CD4-positive, alpha-beta T cell treated with Interferon alpha-2 for 1 hour (primary cell): ENCODE data around the gene ZNF516.

Experiments
- DNase-seq, 2 donors: peaks; one replicate each; pipeline ENCODE4 v3.0.0-alpha.2; 2020 to 2022

ZNF516 gene

DNA sequence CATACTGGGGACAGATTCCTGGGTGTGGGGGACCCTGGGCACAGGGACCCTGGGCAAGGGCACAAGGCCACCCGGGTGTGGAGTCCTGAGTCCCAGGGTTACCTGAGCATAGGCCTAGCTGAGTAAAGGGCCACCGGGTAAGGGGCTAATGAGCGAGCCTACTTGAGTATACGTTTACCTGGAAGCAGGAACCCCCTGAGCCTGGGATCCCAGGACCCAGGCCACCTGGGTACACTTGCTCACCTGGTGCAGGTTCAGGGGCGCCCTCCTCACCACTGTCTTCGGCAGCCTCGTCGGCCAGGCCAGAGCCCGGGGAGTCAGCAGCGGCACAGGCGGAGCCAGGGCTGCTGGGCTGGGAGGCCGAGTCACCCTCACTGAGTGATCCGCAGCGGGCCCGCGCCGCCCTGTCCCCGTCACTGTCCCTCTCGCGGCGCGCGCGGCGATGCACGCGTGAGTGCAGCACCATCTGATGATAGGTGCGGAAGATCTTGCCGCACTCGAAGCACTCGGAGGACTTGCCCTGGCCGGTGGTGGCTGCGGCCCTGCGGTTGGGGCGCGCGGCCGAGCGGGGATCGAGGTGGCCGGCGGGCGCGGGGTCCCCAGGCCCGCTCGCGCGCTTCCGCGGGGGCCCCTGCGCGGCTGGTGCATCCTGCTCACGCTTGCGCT is 53.9 kb downstream of the ZNF516 start:
- no peak for DNase-seq

- no peak for DNase-seq
These were observed 57.1 kb downstream of the ZNF516 start for GRCh38 chr18:76437910-76438309.

DNA sequence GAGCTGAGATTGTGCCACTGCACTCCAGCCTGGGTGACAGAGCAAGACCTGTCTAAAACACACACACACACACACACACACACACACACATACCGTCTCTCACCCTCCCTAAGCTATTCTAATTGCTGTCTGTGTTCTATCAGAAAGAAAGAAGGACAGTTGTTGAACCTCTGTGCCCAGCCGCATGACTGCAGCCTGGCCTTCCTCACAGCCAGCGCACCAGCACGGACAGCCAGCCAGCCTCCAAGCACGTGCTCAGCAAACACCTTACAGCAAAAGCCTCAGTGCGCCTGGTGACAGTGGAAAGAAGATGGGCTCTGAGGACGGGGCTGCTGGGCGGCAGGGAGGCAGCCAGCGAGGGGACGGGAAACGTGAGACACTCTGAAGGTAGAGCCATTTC is 58.0 kb downstream of the ZNF516 start:
- no peak for DNase-seq

DNA sequence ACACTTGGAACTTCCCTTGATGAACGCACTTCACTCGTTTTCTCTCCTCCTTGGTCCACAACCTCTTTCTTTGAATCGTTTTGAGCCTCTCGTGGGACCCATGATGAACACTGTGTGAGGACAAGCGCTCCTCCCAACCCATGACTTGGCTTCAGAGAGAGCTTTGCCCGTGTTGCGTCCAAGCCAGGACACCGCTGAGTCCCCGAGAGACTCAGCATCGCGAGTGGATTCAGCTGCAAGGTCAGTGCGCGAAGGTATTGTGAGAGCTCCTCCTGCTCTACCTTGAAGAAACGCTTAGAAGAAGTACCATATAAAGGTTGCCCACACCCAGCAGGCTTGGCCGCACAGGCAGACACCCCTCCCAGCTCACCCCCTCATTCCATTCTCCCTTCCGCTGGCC is 58.7 kb downstream of the ZNF516 start:
- DNase-seq, result no peak

- no peak for DNase-seq
These were observed 59.6 kb downstream of the ZNF516 start for GRCh38 chr18:76435316-76435989.

DNA sequence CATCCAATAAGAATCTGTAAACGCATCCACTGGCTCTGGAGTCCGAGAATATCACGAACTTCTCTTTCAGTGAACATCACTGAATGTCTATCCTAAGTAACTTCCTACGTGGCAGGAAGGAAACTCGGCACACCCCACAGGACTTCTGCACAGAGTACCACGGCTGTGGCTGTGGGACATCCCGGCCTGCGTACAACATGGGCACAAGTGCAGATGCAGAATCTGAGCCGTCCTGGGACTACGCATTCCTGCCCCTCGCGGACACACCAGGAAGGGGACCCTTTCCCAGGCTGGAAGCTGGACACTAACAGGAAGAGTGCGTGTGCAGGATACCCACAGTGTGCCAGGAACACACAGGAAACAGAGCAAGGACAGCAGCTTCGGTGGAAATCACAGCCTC is 60.6 kb downstream of the ZNF516 start:
- DNase-seq, result no peak

- no peak for DNase-seq
These were observed 61.3 kb downstream of the ZNF516 start for GRCh38 chr18:76433788-76434187.

DNA sequence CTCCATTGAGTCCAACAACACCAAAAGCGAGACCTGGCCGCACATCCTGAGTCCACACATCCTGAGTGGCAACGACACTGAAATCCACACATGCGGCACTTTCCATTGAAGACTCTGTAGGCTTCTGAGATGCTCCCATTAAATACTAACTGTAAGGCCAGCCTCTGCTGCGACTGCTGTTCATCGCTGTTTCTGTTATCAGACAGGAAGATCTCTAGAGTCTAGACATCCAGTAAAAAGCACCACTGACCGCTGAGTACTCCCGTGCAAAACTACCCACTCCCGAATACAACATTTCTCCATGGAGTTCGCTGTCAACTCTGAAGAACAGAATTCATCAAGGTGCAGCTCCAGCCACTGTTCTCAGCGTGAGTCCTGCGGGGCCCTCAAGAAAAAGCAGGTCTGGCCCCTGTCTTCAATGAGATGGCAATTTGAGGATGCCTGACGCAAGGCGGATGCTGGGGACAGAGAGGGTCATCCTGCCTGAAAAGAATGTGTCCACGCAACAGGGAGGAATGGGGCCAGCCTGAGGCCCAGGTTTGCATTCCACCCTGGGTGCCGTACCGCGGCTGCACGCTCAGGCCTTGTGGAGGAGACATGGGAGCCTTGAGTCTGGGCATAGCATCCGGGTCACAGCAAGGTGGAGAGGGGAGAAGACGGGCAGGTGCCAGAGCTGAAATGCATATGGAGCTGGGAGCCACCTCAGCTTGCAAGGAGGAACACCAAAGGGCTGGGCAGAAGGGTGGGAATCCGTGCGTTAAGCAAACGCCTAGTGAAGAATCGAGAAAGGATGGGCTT is 61.9 kb downstream of the ZNF516 start:
- DNase-seq, result no peak

GRCh38 chr18:76432274-76432755 is 62.7 kb downstream of the ZNF516 start:
- DNase-seq, result no peak

GRCh38 chr18:76431437-76432273 is 63.4 kb downstream of the ZNF516 start:
- no peak for DNase-seq

- no peak for DNase-seq
These were observed 64.4 kb downstream of the ZNF516 start for GRCh38 chr18:76430636-76431035.

DNA sequence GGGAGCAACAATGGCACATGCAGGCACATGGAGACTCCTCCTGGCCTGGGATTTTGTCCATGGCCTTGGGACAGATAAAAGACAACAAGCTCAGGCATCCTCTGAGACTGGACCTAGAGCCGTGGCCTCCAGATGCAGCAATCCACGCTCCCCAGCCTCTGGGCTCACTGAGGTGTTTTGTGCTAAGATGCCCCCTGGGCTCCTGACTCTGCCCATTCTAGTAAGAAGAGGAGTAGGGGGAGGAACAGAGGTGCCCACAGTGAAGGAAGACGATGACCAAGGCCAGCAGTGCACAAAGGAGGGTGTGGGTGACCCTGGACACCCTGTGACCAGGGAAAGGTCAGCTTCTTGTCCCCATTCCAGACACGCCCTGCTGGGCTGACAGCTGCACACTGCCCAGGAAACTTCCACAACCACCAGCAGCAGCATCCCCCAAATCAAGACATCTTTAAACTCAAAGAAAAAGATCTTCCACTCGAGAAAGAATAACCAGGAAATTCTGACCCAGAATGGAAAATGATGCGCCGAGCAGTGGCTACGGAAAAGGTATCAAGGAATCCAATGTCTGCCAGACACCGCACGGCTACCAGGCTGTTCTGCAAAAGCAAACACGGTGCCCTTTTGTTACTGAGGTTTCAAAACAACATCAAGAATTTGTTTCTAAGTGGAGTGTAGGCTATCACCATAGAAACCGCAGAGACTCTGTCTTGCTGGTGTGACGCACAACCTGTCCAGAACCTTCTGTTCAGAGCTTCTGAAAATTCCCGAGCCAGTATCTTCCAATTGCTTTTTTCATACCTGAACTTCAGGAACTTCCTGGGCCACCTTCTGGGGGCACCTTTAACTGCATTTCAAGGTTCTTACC is 65.5 kb downstream of the ZNF516 start:
- DNase-seq, result no peak

- no peak for DNase-seq
These were observed 66.4 kb downstream of the ZNF516 start for GRCh38 chr18:76428396-76429261.

- no peak for DNase-seq
These were observed 68.2 kb downstream of the ZNF516 start for GRCh38 chr18:76426737-76427305.

GRCh38 chr18:76425146-76426131 is 69.6 kb downstream of the ZNF516 start:
- DNase-seq, result no peak

DNA sequence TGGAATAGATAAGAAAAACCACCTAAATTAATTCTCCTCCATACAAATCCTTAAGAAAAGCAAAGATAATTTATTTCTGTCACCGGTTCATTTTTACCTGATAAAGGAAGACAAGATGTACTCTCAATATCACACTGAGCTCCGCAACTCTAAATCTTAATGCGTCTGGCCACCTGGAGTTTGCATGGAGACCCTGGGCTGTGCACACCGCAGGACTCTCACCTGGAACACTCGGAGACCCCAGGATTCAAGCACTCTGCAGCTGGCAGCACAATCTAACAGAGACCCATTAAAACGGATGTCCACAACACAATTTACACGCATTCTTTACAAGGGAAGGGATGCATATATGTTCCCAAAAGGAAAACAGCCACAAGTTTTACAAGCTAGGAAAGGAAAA is 72.2 kb downstream of the ZNF516 start:
- no peak for DNase-seq

DNA sequence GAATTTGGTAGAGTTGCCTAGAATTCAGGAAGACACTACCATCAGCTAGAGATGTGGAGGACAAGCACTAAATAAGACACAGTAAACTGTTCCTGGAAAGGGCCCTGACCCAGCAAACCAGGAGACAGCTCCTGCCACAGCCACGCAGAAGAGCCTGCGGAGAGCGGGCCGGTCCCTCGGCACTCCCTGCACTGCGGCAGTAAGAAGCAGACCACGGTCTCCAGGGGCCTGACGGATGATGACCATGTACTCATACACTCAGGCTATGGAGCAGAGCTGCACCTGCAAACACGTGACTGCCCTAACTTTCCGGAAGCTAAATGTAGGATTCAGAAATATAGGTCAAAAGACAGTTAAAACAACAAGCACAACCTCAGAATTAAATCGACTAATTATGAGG is 72.9 kb downstream of the ZNF516 start:
- no peak for DNase-seq

GRCh38 chr18:76421685-76422078 is 73.4 kb downstream of the ZNF516 start:
- DNase-seq, result no peak
